ENCODE data around the gene CHID1.

Gene CHID1

DNA sequence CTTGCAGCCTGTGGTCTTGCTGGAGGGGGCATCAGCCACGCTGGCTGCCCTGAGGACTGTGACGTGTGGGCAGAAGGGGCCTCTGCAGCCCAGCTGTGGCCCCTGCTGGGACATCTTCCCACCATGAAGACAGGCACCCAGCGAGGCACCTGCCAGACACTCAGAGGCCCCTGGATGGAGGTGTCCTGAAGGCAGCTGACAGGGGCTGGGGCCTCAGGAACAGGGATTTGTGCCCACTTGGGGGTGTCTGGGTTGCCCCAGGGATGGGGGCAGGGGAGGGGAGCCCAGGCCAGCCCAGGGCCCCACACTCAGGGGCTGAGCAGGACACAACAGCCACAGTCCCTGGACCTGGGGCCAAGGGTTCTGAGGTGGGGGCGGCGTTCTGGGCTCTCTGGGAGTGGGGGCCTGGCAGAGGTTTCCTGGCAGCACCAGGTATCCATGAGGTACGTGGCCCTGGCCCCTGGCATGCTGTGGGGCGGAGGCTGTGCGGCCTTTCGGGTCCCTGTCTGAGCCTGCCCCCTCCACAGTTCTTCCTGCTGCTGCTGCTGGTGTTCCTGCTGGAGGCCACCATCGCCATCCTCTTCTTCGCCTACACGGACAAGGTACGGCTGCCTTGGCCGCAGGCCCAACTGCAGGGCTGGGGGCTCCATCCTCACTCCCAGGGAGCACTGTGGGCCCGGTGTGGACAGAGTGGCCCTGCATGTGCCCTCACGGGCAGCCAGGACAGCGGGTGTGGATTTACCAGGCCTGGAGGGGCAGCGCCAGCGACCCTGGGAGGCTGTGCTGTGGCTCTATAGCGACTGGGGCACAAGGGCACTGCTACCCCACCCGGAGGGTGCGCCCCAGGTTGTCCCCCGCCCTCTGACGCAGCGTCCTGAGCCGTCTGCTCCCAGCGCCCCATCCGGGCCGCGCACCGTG, 46.4 kb downstream of the CHID1 start:
- no peak for DNase-seq (ENCODE audit: low read depth)

DNA sequence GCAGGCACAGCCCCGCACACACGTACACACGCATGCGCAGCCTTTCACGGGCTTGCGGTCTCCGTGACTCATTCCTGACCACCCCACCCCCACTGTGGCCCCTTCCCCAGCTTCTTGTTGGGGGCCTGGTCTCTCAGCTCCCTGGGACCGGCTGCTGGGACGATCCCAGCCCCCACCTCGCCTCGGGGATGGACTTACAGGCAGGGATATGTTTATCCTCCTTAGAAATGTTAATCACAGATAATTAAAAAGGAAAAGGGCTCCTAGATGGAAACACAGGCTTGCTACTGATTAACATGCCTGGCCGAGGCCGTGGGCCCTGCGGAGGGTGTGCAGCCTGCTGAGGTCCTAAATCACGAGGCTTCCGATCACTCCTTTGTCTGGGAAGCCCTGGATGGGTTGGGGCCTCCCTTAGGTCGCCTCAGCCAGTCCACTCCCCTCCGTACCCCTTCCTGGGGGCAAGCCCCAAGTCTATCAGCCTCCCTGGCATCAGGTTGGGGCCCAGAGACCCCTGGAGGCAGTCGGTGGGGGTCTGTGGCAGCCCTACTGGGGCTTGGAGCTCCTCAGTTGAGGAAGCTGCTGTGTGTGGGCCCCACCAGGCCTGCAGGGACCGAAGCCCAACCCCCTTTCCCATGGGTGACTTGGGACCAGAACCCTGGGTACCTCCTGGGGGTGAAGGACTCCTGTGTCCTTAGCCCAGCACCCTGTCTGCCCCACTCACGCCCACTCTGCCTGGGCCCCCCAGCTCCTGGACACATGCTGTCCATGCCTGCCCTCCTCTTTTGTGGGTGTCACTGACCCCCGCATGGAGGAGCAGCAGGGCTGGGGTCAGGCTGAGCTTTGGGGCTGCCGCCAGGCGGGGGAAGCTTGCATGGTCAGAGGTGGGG, 47.3 kb downstream of the CHID1 start:
- no peak for DNase-seq (ENCODE audit: low read depth)

DNA sequence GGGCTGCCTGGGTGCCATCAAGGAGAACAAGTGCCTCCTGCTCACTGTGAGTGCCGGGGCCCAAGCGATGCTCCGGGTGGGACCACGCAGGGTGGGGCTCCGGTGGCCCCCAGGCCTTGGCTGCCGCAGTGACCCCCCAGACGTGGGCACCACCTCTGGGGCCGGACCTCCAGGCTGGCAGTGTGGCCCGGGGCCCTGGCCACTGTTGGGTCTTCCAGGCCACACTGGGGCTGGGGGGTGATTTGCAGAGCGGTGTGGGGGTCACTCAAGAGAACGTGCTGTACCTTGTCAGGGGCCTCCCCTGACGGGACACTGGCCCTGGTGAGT, 48.0 kb downstream of the CHID1 start:
- DNase-seq (ENCODE audit: low read depth) = no peak

DNA sequence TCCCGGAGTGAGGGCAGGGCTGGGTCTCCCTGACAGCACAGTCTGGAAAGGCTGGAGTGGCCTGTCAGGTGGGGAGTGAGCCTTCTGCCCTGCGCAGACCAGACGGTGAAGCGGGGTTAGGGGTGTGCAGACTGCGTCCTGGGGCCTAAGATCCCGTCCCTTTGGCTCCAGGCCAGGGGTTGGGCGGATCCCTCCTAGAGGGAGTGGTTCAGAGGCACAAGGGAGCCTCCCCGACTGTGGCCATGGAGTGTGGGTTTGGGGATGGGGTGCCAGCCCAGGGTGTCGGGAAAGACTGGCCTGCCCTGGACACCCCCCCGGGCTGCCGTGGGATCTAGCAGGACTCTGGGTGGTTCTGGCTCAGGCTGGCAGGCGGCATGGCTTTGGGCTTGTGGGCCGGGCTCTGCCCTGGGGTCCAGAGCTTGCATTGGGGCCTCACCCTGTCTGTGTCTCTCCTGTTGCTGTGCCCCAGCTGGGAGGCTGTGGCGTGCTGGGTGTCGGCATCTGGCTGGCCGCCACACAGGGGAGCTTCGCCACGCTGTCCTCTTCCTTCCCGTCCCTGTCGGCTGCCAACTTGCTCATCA, 48.4 kb downstream of the CHID1 start:
- no peak for DNase-seq (ENCODE audit: low read depth)

DNA sequence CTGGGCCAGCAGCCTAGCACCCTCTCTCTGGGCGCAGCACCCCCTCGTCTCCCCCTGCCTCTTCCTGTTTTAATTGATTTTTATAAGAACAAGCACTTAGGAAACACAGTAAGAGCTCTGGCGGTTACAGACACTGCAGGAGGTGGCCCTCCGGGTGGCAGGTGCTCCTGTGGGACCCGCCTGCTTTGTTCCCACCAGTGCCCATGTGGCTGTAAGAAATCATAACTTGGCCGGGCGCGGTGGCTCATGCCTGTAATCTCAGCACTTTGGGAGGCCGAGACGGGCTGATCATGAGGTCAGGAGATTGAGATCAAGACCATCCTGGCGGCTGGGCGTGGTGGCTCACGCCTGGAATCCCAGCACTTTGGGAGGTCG, 49.5 kb downstream of the CHID1 start:
- DNase-seq (ENCODE audit: low read depth) = no peak

DNA sequence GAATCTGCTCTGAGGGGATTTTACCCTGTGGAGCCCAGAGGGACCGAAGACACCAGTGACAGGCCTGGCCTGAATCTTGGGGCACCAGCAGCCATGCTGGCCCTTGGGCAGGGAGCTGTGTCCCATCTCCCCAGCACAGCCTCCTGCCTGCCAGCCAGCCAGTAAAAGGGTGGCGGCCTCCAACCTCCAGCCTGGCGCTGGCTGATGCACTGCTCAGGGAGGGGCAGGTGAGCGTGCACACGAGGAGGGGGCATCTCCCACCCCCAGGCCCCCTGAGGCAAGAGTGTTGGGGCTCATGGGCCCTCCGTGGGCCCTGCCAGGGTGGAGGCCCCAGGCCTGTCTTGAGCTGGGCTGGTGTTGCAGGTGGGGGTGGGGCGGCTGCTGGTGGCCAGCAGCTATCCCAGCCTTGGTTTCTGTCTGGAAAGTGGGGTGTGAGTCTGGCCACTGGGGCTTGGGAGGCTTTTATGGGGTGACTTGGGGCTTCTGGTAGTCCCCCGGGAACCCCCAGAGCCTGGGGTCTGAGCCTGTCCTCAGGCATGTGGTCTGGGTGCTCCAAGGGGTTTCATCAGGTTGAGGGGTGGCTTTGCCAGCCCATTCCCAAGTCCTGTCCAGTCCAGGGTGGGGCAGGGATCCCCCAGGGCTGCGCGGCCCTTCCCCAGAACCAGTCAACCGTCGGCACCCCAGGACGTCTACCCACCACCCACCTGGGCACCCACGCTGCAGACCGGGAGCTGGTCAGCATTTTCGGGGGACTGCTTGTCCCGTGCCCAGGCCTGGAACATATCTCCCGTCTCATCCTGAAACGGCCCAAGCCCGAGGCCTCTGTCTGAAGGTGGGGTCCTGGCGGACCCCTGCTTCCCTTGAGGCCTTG, 50.1 kb downstream of the CHID1 start:
- DNase-seq (ENCODE audit: low read depth) = no peak

DNA sequence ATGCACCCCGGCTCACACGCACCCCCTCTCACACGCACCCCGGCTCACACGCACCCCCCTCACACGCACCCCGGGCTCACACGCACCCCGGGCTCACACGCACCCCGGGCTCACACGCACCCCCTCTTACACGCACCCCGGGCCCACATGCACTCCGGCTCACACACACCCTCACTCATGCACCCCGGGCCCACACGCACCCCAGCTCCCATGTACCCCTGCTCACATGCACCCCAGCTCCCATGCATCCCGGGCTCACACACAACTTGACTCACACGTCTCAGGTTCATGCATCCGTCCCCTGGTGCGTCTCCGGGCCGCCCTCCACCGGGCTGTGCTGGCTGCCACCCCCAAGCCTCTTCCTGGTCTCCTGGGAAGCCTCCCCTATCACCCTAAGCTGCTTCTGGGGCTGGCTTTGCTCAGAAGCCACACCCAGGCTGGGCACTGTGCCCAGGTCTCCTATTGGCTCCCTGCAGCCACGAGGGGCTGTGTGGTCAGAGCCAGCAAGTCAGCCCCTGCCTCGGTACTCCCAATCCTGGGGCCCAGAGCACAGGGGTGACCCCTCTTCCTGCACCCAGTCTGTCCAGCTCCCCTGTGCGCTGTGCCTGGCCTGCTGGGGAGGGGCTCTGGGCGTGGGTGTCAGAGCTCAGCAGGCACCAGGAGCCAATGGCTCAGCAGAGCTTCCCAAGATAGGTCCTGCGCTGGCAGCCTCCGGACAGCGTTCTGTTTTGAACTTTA, 51.0 kb downstream of the CHID1 start:
- DNase-seq (ENCODE audit: low read depth) = no peak

DNA sequence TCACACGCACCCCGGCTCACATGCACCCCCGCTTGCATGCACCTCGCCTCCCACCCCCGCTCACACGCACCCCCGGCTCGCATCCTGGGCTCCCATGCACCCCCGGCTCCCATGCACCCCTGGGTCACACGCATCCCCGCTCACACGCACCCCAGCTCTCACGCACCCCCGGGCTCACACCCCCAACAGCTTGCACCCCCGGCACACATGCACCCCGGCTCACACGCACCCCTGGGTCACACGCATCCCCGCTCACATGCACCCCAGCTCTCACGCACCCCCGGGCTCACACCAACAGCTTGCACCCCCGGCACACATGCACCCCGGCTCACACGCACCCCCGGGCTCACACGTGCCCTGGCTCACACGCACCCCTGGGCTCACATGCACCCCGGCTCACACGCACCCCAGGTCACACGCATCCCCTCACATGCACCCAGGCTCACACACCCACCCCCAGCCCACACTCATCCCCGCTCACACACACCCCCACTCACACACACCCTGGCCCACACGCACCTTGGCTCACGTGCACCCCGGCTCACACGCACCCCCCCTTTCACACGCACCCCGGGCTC, 51.8 kb downstream of the CHID1 start:
- no peak for DNase-seq (ENCODE audit: low read depth)

DNA sequence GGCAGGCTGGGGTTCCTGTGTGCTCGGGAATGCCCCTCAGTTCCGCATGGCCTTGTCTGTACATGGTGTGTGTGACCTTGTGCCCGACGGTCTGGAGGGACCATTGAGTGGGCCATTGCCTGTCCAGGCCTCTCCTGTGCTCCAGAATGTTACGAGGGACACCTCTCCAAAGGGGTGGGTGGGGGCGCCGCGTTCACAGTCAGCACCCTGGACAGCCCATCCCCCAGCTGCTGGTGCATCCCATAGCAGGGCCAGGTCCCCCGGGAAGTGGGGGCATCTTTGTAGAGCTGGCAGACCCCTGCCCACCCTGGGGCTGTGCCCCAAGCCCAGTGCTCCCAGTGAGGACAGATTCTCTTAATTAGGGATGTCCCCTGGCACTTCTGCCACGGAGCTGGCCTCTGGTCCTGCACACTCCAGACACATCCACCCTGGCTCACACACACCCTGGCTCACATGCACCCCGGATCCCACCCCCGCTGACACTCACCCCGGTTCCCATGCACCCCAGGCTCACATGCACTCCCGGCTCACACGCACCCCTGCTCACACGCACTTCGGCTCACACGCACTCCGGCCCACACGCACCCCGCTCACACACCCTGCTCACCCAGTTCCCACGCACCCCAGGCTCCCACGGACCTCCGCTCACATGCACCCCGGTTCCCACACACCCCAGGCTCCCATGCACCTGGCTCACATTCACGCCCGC, 52.4 kb downstream of the CHID1 start:
- DNase-seq (ENCODE audit: low read depth) = no peak

DNA sequence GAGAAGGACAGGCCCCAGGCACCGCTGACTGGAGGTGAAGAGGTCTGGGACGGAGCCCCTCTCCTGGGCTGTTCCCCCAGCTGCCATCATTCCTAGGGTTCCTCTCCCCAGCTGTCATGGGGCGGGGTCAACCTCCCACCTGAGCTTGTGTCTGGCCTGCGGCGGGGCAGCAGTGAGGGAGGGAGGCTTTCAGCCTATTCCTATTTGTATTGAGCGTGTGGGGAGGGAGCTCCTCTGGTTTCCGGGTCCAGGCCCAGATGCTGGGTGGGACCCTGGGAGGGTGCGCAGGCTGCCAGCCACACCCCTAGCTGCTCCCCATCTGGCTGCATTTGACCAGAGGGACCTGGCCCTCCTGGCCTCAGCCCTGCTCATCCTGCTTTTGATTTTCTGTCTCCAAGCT, 54.2 kb downstream of the CHID1 start:
- no peak for DNase-seq (ENCODE audit: low read depth)

DNA sequence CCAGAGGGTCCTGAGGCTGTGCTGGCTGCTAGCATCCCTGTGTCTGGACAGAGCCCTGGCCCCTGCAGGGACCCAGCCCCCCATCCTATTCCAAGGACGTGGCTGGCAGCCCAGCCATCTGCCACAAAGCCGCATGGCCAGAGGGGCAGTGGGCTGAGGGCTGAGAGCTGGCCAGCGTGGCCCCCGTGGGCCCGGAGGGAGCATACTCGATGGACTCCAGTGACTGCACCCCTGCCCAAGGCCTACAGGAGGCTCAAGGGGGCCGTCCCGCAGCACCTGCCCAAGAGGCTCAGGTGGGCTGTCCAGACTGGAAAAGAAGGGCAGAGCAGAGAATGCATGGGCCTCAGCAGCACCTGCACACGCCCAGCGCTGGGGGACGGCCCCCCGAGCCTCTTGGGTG, 54.8 kb downstream of the CHID1 start:
- DNase-seq (ENCODE audit: low read depth) = no peak

DNA sequence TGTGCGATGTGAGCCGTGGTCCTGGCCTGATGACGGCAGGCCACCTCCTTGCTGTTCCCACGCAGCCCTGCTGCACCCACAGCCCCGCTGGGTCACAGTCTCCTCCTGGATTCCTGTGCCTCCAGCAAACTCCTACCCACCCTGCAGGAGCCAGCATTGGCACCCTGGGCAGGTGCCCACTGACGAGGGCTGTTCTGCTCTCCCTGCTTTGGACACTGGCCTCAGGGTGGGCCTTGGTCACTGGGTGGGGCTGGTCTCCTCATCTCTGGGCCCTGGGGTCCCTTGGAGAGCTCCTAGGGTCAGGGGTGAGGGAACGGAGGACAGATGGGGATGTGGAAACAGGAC, 55.3 kb downstream of the CHID1 start:
- no peak for DNase-seq (ENCODE audit: low read depth)

DNA sequence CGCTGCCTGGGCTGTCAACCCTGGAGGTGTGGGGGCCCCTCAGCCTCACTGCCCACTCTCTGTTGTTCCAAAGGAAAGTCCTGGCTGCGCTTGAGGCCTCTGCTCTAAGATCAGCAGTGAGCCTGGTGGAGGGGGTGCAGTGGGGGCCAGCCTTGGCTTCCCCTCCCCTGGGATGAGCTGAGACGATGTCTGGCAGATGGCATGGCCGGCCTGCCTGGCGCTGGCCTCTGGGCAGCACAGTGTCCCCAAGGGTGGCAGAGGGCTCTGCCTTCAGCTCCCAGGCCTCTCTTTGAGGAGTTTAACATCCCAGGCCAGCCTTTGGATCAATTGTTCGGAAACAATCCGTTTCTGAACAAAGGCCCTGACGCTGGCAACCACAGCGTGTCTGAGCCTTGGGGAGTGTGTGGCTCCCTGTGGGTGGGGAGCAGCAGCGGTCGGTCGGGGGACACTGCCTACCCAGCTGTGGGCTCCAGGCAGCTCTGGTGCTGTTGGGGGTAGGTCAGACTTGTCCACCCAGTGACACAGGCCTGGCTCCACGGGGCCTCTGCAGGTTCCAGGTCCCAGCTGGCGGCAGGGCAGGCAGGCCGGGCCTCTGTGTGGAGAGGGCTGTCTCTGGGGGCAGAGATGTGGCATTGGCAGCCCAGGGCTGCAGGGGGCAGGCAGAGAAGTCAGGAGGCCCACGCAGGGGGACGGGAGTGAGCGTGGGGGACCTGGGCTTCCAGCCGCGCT, 55.8 kb downstream of the CHID1 start:
- DNase-seq (ENCODE audit: low read depth) = no peak

DNA sequence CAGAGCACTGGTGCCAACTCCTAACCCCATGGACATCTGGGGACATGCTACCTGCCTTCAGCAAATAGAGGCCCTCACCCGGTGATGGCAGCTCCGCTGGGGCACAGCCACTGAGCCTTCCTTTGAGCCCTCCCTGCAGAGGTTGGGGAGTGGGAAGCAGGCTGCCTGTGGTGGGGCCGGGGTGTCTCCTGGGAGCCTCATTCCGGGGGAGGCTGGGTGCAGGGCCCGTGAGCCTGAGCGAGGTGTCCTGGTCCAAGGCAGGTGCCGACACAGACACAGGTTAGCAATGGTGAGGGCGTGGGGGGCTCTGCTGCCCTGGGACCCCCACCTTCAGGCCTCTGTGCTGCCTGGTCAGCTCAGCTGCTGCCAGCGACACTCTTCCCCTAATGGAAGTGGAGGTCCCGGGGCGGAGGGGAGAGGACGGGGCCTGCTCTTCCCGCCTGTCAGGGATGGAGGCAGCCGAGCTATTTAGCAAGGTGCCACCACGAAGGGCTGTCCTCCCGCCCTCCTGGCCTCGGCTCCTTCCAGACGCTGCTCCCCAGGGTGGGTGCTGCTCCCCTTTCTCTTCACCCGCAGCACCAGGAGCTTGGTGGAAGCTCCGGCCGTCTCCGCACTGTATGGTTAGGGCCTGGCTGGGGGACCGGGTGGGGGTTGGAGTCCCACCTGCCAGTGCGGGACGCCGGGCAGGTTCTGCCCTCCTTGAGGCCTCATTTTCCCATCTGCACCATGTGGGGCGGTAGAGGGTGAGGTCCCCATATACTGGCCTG, 56.7 kb downstream of the CHID1 start:
- no peak for DNase-seq (ENCODE audit: low read depth)

DNA sequence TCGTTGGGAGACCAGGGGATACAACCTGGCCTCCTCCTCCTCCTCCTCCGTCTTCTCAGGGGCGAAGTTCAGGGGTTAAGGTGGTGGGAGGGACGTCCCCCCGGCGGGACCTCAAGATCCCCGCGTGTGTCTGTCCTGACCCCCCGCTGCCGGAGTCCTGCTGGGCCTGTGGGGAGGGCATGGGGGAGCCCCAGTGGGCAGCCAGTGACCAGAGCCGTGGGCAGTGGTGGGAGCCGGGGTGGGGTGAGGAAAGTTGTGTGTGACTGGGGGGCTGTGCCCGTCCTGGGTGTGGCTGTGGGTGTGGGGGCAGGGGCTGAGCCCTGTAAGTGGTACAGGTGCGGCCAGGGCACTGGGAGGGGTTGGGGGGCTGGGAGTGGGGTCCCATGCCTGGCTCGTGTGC, 57.8 kb downstream of the CHID1 start:
- no peak for DNase-seq (ENCODE audit: low read depth)

DNA sequence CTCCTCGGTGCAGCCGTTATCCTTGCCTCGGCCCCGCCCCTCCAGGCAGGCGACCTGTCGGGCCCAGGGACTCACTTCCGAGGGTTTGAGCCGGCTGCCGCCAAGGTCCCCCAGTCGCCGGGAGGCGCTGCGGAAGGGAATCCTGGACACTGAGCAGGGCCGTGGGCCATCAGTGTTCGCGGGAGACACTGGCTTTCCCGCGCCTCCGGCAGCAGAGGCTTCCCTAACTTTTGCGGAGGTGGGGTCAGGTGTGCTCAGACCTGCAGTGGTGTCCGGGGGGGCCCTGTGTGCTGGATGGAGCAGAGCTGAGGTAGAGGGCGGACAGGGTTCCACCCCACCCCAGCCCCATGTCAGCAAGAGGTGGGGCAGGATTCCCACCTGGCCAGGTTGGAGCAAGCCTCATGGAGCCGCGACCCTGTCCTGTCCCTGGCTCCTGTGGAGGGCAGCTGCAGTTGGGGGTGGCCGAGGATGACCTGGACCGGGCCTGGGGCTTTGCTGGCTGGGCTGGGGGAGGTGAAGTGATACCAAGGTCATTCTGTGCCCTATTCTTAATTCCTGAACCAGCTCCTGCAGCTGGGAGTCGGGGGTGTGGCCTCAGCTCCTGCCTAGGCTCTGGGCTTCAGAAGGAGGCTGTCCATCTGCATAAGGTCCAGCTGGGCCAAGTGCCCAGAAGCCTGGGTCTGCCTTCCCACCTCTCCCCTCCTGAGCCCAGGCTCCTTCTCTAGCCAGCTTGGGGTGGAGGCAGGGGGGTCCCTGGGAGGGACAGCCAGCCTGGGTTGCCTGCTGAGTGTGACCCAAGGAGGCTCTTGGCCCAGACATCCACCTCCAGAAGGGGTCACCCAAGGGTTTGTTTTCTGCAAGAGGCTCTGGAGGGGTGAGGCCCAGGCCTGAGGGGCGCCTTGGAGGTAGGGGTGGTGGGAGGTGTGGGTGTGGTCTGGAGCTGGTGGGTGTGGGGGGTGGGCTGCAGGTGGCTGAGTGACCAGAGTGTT, 59.5 kb downstream of the CHID1 start:
- no peak for DNase-seq (ENCODE audit: low read depth)

DNA sequence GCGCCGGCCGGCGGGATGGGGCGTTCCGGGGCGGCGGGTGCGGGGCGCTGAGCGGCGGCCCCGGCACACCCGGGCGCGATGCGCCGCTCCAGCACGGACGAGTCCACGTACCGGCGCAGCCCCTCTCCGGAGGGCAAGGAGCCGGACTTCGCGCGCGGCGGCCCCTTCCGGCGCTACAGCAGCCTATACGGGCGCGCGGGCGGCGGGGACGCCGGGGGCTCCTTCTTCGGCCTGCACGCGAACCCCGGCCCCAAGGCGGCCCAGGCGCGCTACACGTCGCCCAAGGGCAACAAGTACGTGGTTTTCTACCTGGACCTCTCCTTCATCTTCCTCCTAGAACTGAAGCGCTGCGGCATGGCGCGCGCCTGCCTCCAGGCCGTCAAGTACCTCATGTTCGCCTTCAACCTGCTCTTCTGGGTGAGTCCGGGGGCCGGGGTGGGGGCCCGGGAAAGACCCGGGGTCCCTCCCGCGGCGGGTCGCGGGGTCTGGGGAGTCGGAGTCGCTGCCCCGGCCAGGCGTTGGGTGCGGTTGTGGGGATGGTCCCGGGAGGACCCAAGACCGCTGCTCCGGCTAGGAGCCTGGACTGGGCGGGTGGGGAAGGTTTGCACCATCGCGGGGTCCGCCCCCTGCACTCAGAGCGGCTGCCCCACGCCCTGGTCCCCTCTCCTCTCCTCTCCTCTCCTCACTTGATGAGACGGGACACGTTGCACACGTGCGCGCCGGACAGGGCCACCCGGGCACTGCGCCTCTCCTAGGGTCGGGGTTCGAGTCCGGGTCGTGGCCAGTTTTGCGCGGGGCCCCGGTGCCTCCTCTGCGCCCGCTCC, 60.4 kb downstream of the CHID1 start:
- DNase-seq (ENCODE audit: low read depth) = no peak
